Activated gamma-delta T cell treated with Interleukin-2 at 50 U/mL for 16 hours (primary cell): Measurements from ENCODE around the gene SLC41A3.

Experiments
- DNase-seq: peaks from one replicate; pipeline ENCODE4 v3.0.0-alpha.2; 2020

The SLC41A3 gene

GRCh38 chr3:126119008-126119675 is 35.2 kb upstream of the SLC41A3 start:
- no peak for DNase-seq

DNA sequence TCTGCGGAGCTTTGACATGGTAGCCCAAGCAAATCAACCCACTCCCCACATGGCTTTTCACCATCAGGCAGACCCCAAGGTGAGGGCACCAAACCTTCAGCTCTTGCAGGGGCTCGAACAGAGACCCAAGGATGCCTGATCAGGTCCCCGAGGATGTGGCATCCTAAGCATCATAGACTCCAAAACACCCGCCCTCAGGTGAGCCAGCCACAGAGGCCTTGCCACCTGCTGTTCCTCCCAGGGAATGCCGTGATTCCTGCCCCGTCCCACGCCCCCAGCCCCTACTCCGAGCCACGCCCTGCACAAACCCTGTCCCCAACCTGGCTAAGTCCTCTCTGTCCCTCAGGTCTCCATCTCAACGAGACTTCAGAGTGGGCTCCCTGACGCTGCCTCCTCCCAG is 34.7 kb upstream of the SLC41A3 start:
- DNase-seq = no peak

DNA sequence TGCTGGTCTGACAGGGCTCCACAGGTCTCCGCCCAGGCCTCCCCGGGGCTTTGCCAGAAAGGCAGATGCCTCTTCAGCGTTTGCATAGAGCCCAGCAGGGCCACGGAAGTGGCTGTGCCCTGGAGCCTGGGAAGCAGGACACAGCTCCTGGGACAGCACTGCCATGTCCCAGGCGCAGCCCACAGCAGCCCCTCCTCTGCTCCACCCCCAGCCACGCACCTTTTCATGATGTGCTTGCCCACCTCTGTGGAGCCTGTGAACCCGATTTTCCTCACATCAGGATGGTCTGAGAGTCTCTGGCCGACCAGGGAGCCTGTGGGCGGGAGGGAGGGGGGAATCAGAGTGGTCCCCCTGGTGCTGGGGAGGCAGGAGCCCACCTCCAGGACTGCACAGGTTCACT is 33.9 kb upstream of the SLC41A3 start:
- DNase-seq = no peak

DNA sequence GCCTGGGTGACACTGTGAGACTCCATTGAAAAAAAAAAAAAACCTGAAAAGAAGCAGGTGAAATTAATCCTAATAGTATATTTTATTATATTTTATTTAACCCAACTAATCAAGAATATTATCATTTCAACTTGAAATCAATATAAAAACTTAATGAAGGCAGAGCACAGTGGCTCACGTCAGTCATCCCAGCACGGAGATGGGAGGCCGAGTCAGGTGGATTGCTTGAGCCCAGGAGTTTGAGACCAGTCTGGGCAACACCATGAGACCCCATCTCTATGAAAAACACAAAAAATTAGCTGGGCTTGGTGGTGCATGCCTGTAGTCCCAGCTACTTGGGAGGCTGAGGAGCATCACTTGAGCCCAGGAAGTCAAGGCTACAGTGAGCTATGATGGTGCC is 33.3 kb upstream of the SLC41A3 start:
- no peak for DNase-seq

DNA sequence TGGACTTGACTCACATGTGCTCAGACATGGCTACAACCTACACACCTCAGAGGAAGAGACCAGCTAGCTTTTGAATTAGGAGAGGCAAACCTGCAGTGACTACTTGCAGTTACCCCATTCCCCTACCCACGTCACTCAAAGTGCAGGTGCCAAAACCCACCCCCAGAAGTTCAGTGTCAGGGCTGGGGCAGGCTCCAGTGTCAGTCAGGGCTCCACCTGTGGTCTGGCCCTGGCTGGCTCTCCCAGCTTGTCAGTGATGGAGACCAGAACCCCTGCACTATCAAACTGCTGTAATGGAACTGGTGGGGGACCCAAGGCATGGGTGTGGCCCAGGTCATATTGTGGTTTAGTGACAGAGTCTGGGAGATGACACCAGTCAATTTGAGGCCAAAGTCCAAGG is 32.6 kb upstream of the SLC41A3 start:
- no peak for DNase-seq

DNA sequence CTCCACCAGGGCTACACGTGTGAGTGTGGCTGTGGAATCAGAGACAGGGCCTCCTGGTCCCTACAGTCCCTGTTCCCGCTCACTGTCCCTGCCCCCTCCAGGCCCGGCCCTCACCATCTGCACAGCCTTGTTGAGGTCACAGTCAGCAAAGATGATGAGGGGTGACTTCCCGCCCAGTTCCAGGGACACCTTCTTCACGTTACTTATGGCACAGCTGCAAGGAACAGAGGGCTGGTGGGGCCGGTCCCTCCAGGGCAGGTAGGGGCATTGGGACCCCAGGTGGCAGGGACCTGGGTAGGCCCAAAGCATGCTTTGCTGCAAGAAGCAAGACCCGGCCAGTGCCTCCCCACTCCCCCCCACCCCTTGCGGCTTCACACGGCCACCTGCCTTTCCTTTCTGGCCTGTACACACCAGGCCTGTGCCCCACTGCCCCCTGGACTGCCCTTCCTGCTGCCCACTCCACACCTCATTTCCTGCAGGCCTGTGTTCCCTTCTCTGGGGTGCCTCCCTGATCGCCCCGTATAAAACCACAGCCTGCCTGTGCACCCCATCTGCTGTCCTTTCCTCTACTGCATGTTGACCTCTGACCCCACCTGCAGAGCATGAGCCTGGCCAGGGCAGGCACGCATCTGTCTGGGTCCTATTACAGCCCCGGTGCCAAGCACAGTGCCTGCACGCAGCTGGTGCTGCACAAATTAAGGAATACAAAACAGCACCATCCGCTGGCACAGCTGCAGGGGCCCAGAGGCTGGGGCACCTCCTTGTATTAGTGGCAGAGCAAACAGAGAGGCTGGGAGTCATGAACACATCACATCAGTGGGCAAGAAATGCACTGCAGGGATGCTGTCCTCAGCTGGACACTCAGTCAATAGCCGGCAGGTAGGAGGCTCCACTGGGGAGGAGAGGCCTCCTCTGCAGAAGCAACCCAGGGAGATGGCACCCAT is 30.8 kb upstream of the SLC41A3 start:
- no peak for DNase-seq

- DNase-seq = no peak
Measured at GRCh38 chr3:126113733-126114442, 30.0 kb upstream of the SLC41A3 start.

DNA sequence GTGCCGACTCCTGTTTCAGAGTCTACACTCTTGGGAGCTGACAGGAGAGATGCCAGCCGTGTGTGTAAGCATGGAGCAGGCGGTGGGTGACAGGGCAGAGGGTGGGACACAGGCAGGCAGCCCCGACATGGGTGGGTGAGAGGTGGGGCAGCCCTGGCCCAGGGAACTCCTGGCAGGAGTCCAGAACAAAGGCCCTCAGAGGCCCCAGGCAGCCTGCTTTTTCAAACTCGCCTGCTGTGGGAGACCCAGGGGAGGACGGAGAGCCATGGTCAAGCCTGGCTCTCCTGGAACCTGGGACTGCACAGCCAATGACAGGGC is 29.3 kb upstream of the SLC41A3 start:
- no peak for DNase-seq

- no peak for DNase-seq
Measured at GRCh38 chr3:126112531-126113237, 28.8 kb upstream of the SLC41A3 start.

- no peak for DNase-seq
Measured at GRCh38 chr3:126111566-126112475, 27.9 kb upstream of the SLC41A3 start.

GRCh38 chr3:126111126-126111551 is 27.2 kb upstream of the SLC41A3 start:
- no peak for DNase-seq

DNA sequence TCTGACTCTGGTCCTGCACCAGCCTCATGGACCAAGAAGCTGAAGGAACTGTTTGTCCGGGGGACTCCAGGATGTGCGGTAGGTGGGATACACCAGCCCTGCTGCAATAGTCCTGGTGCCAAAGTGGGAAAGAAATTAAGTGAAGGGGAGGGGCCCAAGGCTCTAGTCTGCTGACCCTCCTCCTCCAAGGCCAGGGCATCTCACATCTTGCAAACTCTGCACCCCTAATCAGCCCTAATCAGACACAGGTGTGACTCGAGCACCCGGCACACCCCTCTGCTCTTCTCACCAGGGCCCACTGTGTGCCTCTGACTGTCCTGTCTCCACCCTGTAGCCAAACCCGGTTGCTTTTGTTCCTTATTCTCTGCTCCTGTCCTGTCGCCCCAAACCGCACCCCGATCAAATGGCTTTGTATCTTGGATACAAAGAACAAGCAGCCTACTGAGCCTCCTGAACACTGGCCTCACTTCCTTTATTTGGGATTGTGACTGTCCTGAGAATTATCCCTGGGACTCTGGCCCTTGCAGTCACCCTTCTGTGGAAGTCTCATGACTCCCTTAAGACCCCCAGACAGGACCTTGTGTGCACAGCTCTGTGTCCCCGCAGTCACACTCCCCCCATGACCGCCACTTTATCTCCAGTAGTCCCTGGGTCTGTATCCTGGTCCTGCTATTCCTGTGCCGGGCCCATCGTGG is 26.7 kb upstream of the SLC41A3 start:
- DNase-seq = no peak

DNA sequence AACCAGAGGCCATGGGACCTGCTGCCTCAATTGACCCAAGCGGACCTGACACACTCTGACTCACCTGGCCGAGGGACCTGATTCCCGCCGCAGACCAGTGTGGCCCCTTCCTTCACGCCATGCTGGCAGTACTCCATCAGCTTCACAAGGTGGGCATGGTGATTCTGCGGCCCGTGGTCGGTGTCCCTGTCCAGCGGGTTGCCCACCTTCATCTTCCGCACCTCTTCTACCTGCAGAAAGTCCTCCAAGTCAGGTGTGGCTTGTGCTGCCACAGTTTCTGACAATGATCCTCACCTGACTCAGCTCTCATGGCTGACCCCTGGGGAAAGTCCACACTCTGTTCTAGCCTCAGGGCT is 25.9 kb upstream of the SLC41A3 start:
- DNase-seq = no peak

- no peak for DNase-seq
Measured at GRCh38 chr3:126109146-126109879, 25.4 kb upstream of the SLC41A3 start.

DNA sequence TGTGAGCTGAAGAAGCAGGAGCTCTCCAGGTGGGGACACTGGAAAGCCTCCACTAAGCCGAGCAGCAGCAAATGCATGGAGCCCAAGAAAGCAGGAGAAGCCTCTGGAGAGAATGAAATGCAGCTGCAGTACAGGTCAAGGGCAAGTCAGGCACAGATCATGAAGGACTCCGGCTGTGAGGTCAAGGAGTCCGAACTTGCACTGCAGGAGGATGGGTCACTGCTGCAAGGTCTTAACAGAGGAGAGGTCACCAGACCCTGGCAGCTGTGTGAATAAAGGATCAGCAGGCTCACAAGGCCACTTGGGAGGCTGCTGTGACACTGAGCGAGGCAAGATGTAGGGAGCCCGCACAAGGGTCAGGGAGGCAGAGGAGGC is 24.7 kb upstream of the SLC41A3 start:
- DNase-seq = no peak

- DNase-seq = no peak
Measured at GRCh38 chr3:126107957-126108675, 24.2 kb upstream of the SLC41A3 start.

DNA sequence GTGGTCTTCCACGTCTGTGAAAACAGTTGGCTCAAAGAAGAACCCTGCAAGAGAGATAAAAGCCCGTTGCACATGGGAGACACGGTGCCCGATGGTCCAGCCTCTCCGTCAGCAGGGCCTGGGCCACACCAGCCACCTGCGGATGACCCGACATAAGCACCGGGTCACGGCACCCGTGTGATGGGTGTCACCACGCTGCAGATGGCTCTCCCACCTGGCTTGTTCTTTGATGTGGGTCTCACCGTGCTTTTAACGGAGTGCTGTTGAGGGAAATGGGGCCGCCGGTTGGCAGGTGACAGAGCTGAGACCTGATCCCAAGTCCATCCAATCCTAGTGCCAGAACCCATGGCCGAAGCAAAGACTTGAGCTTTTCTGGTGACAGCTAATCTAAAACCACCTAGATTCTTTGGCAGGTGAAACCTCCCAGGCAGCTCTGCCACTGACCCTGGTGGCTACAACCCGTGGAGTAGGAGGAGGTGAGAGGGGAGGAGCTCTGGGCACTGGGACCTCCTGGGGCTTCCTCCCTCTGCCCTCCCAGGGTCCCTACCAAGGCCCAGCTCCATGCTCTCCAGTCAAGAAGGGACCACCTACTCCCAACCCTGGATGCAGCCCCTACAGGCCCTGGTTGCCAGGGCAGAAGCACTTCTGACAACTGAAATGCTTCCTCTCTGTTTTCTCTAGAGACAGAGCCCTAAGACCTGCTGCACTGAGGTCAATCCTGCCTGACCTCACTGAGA is 23.4 kb upstream of the SLC41A3 start:
- DNase-seq = no peak

GRCh38 chr3:126106336-126107202 is 22.6 kb upstream of the SLC41A3 start:
- DNase-seq = no peak
